ENCODE data around the gene CACNA1E. TPM values are rescaled to one million over a fixed set of nuclear protein-coding genes. Genes with fewer than 3 reads are reported as not detected.
"Not testable (repeated sequence)": the region's sequence is repeated elsewhere in the genome, so short reads cannot be mapped to it uniquely, and the experiment has no call there.

The CACNA1E gene
- total RNA-seq, 1 donor = under 0.01 TPM

GRCh38 chr1:181514298-181515290, 31.3 kb downstream of the CACNA1E start:
- DNase-seq (ENCODE audit: low read depth in 2 of 3, low spot score in 2 of 3) = no peak

GRCh38 chr1:181516706-181517105, 33.4 kb downstream of the CACNA1E start:
- DNase-seq (ENCODE audit: low read depth in 2 of 3, low spot score in 2 of 3) = no peak

- no peak for DNase-seq (ENCODE audit: low read depth in 2 of 3, low spot score in 2 of 3)
These were observed 34.0 kb downstream of the CACNA1E start for GRCh38 chr1:181517181-181517875.

- no peak for DNase-seq (ENCODE audit: low read depth in 2 of 3, low spot score in 2 of 3)
These were observed 34.8 kb downstream of the CACNA1E start for GRCh38 chr1:181518152-181518551.

GRCh38 chr1:181522864-181523263, 39.5 kb downstream of the CACNA1E start:
- no peak for DNase-seq (ENCODE audit: low read depth in 2 of 3, low spot score in 2 of 3)

GRCh38 chr1:181525104-181525721, 41.9 kb downstream of the CACNA1E start:
- no peak for DNase-seq (ENCODE audit: low read depth in 2 of 3, low spot score in 2 of 3)

GRCh38 chr1:181528241-181528640, 44.9 kb downstream of the CACNA1E start:
- not testable (repeated sequence) for DNase-seq (ENCODE audit: low read depth in 2 of 3, low spot score in 2 of 3)

- DNase-seq (ENCODE audit: low read depth in 2 of 3, low spot score in 2 of 3) = no peak
These were observed 48.1 kb downstream of the CACNA1E start for GRCh38 chr1:181531441-181531840.

- no peak for DNase-seq (ENCODE audit: low read depth in 2 of 3, low spot score in 2 of 3)
These were observed 48.8 kb downstream of the CACNA1E start for GRCh38 chr1:181531951-181532600.

GRCh38 chr1:181538836-181539235, 55.5 kb downstream of the CACNA1E start:
- no peak for DNase-seq (ENCODE audit: low read depth in 2 of 3, low spot score in 2 of 3)

GRCh38 chr1:181541458-181541857, 58.1 kb downstream of the CACNA1E start:
- no peak for DNase-seq (ENCODE audit: low read depth in 2 of 3, low spot score in 2 of 3)

GRCh38 chr1:181541947-181542346, 58.6 kb downstream of the CACNA1E start:
- no peak for DNase-seq (ENCODE audit: low read depth in 2 of 3, low spot score in 2 of 3)

- not testable (repeated sequence) for DNase-seq (ENCODE audit: low read depth in 2 of 3, low spot score in 2 of 3)
These were observed 59.1 kb downstream of the CACNA1E start for GRCh38 chr1:181542406-181542805.

- DNase-seq (ENCODE audit: low read depth in 2 of 3, low spot score in 2 of 3) = no peak
These were observed 62.1 kb downstream of the CACNA1E start for GRCh38 chr1:181545395-181545794.

GRCh38 chr1:181548497-181548896, 65.2 kb downstream of the CACNA1E start:
- DNase-seq (ENCODE audit: low read depth in 2 of 3, low spot score in 2 of 3) = no peak

GRCh38 chr1:181551249-181551648, 67.9 kb downstream of the CACNA1E start:
- DNase-seq (ENCODE audit: low read depth in 2 of 3, low spot score in 2 of 3) = no peak

- DNase-seq (ENCODE audit: low read depth in 2 of 3, low spot score in 2 of 3) = no peak
These were observed 68.4 kb downstream of the CACNA1E start for GRCh38 chr1:181551754-181552153.

- no peak for DNase-seq (ENCODE audit: low read depth in 2 of 3, low spot score in 2 of 3)
These were observed 71.1 kb downstream of the CACNA1E start for GRCh38 chr1:181554465-181554864.

- DNase-seq (ENCODE audit: low read depth in 2 of 3, low spot score in 2 of 3) = no peak
These were observed 73.3 kb downstream of the CACNA1E start for GRCh38 chr1:181556631-181557030.

GRCh38 chr1:181557313-181557712, 74.0 kb downstream of the CACNA1E start:
- DNase-seq (ENCODE audit: low read depth in 2 of 3, low spot score in 2 of 3) = no peak

- DNase-seq (ENCODE audit: low read depth in 2 of 3, low spot score in 2 of 3) = no peak
These were observed 75.1 kb downstream of the CACNA1E start for GRCh38 chr1:181558416-181558815.
